OCI-M2 (cell line): ENCODE measurements around the gene ITK.

Experiments
- DNase-seq: peaks from one replicate; lab custom pipeline; 2025; ENCODE audit not compliant: unreplicated experiment; lab: John Stamatoyannopoulos, UW

The ITK gene

DNA sequence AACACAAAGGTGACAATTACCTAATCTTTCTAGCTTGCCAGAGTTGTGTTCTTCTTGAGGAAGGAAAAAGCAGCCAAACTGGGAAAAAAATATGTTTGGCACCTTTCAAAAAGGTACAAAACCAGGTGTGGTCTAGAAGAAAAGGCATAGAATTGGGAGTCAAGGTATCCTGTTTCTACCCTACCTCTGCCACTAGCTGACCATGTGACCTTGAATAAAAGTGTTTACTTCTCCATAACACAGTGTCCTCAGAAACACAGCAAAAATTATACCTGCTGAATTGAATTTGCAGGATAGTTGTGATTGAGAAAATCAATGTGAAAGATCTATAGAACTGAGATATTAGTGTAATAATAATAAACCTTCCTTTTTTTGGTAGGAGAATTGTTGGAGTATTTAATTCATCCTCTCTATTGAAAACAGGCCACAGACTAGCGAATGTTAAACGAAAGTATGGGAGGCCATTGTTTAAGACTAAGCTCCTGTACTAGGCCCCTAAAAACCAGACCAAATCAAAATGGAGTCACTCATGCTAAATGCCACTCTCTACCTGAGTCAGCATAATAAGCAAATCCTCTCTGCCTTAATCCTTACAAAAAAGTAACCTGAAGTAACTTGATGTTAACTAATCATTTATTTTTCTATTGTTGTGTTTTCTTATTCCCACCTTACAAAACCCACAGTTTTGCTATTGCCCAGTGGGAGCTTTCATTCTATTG lies 97.8 kb downstream of the ITK start:
- no peak for DNase-seq

DNA sequence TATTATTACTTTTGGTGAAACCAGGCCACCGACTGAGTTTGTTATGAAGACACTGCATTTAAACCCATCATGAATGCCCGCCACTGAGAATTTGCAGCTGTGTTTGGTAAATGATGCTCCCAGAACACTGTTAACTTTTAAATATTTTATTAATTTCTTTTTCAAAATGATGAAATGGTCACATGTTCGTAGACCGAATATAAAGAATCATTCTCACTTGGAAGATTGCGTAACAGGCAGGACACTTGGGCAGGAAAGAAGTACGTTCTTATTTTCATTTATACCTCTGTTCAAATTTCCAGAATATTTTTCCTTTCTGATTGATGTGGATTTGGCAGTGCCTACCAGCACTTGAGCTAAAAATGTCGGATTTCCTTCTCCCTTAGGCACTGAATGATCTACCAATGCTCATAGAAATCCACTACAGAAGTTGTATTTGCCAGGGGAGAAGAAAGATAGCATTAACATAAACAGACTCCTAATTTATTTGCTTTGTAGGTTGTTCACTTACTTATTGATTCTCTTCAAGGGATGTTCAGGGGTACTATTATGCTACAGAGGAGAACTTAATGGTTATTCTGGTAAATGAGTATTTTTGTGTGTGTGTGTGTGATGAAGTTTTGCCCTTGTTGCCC lies 99.1 kb downstream of the ITK start:
- DNase-seq: no peak

DNA sequence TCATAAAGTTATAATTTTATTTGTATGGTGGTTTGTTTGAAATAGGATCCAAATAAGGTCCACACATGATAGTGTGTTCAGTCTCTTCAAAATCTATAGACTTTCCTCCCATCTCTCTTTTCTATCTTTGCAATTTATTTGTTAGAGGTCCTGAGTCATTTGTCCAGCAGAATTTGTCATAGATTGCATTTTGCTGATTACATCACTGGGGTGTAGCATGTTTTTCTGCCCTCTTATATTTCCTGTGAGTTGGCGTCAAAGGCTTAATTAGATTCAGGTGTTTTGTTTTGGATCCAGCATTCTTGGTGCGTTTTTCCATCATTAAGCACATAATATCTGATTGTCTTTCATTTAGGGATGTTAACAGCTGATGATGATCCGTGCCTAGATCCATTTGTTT lies 100.3 kb downstream of the ITK start:
- DNase-seq: no peak

DNA sequence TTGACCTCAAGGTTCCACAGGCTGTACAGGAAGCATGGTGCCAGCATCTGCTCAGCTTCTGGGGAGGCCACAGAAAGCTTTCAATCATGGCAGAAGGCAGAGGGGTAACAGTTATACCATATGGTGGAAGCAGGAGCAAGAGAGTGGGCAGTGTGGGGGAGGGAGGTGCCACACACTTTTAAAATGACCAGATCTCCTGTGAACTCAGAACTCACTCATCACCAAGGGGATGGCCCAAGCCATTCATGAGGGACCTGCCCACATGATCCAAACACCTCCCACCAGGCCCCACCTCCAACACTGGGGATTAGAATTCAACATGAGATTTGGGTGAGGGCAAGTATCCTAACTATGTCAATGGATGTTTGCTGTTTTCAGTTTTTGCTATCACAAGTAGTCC lies 101.5 kb downstream of the ITK start:
- DNase-seq: no peak

DNA sequence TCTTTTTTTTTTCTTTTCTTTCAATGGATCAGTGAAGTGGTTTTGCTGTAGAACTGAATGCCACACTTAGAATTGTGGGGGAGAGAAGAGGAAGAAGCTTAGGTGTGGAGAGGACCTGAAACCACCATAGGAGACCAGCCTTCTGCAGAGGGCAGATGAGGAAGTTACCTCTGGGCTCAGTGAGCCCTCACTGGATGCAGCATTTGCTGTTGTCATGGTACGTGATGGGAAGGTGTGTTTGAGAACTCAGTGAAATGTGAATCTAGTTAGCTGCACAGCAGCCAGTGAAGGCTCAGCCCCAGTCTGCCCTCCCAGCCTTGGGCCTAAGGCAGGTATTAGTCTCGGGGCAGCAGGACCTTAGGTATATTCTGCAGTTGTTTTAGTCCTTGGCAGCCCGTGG lies 102.8 kb downstream of the ITK start:
- DNase-seq: no peak

DNA sequence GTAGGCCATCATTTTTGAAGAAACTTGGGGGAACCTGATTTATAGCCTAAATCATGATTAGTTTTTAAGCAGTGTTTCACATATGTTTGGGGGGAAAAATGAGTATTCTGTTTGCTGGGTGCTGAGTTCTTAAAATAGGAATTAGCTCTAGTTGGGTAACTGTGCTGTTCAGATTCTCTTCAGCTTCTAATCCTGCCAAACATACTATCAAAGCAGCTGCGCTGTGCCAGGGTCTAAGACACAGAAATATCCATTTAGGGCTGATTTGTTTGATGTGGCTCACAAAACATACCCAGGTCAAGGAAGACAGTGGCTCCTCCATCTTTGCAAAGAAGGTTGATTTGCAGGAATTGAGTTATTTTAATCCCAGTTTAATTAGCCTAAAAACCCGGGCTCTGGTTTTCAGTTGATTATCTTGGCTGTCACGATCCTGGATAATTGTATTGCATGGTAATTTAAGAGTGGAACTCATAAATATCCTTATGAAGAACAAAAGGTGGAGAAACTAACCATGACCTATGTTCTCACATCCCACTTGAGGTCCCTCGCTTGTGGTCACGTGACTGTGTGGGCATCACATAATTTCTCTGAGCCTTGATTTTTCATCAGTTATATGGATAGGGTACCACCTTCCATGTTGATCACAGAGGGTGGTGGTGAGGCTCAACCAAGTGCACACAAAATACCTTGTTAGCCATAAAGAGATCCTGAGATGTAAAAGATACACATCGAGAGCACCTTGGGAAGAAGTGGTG lies 104.0 kb downstream of the ITK start:
- no peak for DNase-seq

DNA sequence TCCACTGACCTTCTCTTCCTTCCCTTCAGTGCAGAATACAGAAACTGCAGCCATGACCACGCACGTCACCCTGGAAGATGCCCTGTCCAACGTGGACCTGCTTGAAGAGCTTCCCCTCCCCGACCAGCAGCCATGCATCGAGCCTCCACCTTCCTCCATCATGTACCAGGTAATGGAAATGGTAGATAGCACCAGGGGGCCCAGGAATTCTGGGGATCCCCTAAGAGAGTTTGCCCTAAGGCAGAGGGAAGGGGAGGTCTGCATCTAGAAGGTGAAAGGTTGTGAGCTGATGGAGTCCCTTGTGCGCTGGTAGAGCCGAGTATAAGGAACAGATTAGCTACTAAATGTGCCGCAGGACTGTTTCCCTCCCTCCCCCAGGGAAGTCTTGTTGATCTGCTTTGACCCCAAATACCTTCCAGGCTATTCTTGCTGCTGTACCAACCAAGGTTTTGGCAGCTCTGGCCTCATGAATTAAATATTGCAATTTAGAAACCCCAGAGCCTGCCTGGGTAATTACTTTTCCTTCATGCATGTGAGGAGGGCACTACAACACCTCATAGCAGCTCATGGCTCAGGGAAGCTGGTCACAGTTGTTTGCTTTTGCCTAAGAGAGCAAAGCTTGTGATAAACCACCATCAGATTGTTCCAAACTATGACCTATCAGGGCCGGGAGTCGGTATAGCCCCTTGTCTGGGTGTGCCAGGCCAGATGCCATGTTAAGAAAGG lies 104.8 kb downstream of the ITK start:
- no peak for DNase-seq

DNA sequence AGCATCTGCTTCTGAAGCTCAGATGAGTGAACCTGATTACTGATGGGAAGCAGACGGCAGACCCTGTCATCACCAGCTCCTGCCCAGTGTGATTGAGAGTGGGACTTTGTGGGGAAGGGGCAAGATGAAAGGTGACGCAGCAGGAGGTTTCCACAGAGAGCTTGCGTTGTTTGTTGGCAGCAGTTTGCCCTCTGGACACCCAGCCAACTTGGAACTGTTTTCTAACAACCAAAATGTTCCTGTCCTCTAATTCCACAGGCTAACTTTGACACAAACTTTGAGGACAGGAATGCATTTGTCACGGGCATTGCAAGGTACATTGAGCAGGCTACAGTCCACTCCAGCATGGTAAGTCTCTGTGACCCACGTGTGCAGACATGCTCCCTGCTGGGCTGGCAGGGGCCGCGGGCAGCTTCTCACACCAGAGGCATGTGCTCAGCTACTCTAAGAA lies 106.1 kb downstream of the ITK start:
- DNase-seq: no peak

DNA sequence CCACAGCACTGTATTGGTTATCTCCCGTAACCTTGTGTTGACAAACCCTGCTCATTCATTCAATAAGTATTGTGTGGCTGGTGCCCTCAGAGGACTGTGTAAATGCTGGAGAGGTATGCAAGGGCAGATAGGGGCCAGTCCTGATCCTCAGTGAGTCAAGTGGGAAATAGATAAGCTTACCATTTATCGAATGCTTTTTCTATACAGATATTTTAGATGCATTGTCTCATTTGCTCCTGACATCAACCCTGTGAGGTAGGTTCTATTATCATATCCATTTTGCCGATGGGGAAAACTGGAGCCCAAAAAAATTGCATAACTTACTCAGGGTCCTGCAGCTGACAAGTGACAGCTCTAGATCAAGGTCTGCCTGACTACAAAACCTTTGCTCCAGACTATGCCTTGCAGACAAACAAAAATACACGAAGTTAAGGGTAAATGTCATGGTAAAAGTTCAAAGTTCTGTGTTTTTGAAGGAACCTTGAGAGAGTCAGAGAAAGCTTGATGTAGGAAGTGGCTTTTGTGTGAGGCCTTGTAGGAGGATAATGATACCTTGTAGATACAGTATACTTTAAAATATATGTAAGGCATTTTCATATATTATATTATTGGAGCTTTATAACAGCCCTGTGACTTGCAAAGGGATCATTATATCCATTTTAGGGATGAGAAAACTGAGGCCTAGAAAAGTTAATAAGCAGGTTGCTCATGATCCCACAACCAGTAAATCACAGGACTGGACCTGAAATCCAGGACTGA lies 107.9 kb downstream of the ITK start:
- no peak for DNase-seq

DNA sequence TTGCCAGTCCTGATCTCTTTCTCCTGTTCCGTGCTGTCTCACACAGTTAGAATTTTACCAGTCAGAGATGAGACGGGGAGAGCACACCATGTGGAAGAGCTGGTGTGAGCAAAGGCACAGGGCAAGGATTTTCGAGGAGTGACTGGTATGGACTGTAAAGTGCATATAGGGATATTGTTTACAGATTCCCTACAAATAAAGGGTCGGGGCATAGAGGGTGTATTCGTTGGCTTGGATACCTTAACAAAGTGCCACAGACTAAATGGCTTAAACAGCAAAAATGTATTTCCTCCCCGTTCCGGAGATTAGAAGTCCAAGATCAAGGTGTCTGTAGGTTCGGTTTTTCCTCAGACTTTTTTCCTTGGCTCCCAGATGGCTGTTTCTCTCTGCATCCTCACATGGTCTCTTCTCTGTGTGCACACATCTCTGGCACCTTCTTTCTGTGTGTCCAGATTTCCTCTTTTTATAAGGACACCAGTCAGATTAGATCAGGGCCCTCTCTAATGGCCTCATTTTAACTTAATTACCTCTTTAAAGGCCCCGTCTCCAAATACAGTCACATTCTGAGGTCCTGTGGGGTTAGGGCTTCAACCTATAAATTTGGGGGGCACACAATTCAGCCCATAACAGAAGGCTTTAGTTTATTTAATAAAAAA lies 108.7 kb downstream of the ITK start:
- no peak for DNase-seq

DNA sequence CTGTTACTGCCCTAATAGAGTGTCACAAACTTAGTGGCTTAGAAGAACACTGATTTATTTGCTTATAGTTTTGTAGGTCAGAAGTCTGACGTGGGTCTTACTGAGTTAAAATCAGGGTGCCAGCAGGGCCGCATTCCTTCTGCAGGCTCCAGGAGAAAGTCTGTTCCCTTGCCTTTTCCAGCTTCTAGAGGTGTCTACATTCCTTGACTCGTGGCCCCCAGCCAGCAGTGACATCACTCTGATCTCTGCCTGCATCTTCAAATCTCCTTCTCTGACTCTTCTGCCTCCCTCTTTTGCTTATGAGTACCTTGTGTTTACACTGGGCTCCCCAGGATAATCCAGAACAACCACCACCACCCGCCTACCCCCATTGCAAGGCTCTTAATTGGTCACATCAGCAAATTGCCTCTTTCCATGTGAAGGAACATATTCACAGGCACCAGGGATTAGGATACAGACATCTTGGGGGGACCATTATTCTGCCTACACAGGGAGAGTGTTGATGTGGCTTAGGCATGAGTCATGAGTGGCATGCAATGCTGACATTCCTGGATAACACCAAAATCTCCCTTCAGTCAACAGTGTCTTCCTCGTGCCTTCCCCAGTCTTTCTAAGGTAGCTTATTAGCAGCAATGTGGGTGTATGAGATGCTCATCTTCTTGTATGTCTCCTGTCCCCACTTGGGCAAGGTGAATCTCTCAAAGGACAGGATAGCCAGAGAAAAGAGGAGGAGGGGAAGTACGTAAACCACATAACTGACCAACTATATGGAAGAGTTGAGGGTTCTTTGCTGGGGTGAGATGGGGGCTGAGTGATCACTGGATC lies 109.7 kb downstream of the ITK start:
- no peak for DNase-seq

DNA sequence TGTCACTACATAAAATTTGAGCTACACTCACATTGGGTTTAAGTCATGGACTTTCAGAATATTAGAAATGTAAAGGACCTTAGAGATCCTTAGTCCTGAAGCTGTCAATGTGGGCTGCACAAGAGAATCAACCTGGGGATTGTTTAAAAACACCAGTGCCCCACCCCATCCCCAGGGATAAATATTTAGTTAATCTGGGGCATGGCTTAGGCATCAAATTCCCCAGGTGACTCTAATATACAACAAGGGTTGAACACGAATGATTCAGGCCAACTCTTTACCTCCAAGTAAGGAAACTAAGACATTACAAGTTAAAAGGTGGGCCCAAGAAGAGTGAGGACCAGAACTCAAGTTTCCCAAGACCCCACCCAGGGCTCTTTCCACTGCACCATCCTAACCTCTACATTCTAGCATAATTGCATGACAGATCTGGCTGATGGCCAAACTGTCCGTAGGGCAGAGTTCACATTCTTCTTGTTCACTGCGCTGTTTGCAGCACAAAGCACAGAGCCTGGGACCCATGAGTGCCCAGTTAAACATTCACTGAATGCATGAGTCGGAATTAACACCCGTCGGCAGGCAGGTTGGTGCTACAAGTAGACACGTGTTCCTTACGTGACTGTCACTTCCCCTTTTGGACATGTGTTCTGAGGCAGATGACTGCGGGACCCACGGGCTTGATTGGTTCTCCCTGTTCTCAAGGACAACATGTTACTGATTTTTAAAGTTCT lies 110.5 kb downstream of the ITK start:
- no peak for DNase-seq

DNA sequence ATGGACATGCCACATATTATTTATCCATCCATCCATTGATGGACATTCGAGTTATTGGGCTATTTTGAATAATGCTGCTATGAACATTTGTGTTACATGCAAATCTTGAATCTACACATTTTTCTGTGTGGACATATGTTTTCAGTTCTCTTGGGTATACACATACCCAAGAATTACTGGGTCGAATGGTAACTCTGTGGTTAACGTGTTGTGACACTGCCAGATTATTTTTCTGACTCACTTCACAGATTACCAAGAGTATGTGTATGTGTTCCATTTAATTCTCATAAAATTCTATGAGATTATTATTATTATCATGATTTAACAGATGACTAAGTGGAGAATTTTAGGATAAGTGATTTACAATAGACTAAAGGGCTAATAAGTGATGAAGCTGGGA lies 112.0 kb downstream of the ITK start:
- no peak for DNase-seq

DNA sequence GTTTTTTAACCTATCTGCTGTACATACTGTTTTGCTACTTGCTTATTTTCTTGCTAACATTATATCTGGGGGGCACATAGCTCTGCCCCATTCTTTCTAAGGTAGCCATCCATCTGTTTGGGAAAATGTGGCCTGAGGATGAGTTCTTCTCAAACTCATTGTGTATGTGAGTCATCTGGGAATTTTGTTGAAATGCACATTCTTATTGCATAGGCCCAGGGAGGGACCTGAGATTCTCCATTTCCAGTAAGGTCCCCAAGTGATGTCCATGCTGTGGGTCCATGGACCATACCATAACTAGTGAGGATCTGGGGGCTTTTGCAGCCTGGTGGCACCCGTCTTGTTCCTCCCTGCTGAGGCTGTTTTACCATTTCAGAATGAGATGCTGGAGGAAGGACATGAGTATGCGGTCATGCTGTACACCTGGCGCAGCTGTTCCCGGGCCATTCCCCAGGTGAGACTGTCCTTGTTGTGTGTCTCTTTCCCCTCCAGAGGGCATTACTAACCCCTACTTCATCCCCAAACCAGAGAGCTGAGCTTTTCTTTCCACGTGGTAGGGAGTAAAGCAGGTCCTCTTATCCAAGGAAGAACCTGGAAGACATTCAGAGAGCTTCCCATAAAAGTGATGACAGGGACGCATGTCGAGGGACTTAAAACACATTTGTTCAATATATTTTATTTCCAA lies 113.9 kb downstream of the ITK start:
- no peak for DNase-seq

DNA sequence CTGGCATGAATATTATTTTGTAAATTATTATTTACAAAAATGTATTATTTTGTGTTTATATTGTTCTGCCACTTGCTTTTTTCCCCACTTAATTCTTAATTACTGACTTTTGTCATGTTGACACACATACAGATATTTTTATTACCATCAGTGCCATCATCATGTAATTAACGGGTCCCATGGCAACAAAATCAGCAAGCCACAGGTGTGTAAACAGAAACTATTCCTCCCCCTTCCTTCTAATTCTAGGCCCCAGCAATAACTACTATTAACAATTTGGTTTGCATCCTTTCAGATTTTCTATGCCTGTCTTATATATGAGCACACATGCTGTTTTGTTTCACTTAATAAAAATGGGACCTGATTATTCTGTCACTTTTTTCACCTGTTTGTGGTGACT lies 114.6 kb downstream of the ITK start:
- no peak for DNase-seq

DNA sequence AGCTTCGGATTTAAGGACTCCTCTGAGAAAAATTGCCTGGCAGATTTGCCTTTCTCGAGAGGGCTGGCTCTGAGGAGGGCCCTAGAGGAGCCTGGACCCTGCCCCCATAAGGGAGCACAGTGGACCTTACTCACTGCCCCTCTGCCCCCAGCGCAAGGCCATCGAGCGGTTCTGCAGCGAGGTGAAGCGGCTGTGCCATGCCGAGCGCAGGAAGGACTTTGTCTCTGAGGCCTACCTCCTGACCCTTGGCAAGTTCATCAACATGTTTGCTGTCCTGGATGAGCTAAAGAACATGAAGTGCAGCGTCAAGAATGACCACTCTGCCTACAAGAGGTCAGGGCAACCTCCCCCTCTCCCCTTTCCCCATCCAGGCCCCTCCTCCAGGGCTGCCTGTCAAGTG lies 119.9 kb downstream of the ITK start:
- no peak for DNase-seq

DNA sequence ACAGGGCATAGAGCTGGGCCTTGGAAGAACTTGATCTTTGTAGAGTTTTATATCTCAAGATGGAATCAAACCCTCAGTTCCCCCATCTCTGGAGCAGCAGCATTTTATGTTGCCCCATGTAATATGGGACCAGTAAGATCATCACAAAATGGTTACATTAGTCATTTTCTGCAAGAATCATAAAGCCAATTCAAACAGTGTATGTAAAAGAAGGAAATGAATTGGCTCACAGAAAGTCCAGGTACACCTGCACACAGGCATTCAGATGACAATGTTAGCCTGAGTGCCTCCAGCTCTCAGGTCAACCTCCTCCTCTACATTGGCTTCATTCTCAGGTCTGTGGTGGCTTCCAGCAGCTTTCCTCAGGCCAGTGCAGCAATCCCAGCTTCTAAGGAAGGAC lies 120.4 kb downstream of the ITK start:
- DNase-seq: no peak

DNA sequence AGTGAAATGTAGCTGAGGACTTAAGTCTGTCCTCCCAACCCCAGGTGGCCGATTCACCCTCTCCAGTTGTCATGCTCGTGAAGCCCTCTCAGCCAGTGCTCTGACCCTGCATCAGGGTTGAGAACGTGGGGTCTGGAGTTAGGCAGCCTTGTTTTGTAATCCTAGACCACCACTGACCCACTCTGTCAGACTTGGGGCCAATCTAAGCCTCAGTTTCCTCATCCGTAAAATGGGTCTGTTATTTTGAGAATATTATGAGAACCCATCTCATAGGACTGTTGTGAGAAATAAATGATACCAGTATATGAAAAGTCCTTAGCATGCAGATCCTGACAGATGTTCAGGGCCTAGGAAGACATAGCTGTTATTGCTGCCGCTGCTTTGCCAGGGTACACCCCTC lies 122.4 kb downstream of the ITK start:
- no peak for DNase-seq
